KBM-7 (cell line): Measurements from ENCODE around the gene ABCB9.
"Not testable (repeated sequence)": the region's sequence is repeated elsewhere in the genome, so short reads cannot be mapped to it uniquely, and the experiment has no call there.

Experiments
- DNase-seq: peaks from one replicate; pipeline ENCODE4 v3.0.0-alpha.2; 2015
- in situ Hi-C: fragments of 300-500 bp; cut with MboI; formaldehyde crosslinking; loops from 2 replicates; pipeline ENCODE4 v1.14.3; 2020; ENCODE audit warnings: low sequenced_read_pairs, low pct_unique_long_range_greater_than_20kb, mixed read lengths

ABCB9 gene

GRCh38 chr12:122917507-122918121, 48.6 kb downstream of the ABCB9 start:
- in situ Hi-C loops = no loop called here

GRCh38 chr12:122909442-122910288, 56.6 kb downstream of the ABCB9 start:
- no peak for DNase-seq
- in situ Hi-C loops = no loop called here

More at GRCh38 chr12:122917507-122918121, 48.6 kb downstream of the ABCB9 start:
- no peak for DNase-seq

- no peak for DNase-seq
- in situ Hi-C loops = no loop called here
Observed at GRCh38 chr12:122908915-122909314, 57.3 kb downstream of the ABCB9 start.

GRCh38 chr12:122905258-122905657, 61.0 kb downstream of the ABCB9 start:
- DNase-seq, in situ Hi-C loops: not testable (repeated sequence)

GRCh38 chr12:122903693-122904034, 62.6 kb downstream of the ABCB9 start:
- in situ Hi-C loops = no loop called here
- DNase-seq = no peak

GRCh38 chr12:122902854-122903692, 63.2 kb downstream of the ABCB9 start:
- DNase-seq = no peak
- in situ Hi-C loops = no loop called here

GRCh38 chr12:122899887-122900286, 66.4 kb downstream of the ABCB9 start:
- in situ Hi-C loops = no loop called here

GRCh38 chr12:122896662-122897061, 69.6 kb downstream of the ABCB9 start:
- no peak for DNase-seq
- in situ Hi-C loops = no loop called here

More at GRCh38 chr12:122899887-122900286, 66.4 kb downstream of the ABCB9 start:
- no peak for DNase-seq

- in situ Hi-C loops = no loop called here
- DNase-seq = peak; percentile 87
Observed at GRCh38 chr12:122895704-122896636, 70.3 kb downstream of the ABCB9 start, which contains the start of gene VPS37B. Gene VPS37B (minus strand): TSS chr12:122896124. CDS start chr12:122896062, 62 bp downstream.

GRCh38 chr12:122895320-122895703, 71.0 kb downstream of the ABCB9 start:
- in situ Hi-C loops = no loop called here
- no peak for DNase-seq

- in situ Hi-C loops = no loop called here
- DNase-seq = no peak
Observed at GRCh38 chr12:122894193-122895121, 71.8 kb downstream of the ABCB9 start.

GRCh38 chr12:122893208-122894153, 72.8 kb downstream of the ABCB9 start:
- in situ Hi-C loops = no loop called here
- no peak for DNase-seq

GRCh38 chr12:122892724-122893123, 73.5 kb downstream of the ABCB9 start:
- in situ Hi-C loops, DNase-seq: not testable (repeated sequence)

- in situ Hi-C loops = no loop called here
- DNase-seq = peak; percentile 55
Observed at GRCh38 chr12:122891661-122892525, 74.4 kb downstream of the ABCB9 start.

GRCh38 chr12:122889761-122890520, 76.3 kb downstream of the ABCB9 start:
- DNase-seq = peak; percentile 90

More at GRCh38 chr12:122889761-122890520, 76.3 kb downstream of the ABCB9 start:
- in situ Hi-C loops = no loop called here
